Right atrium auricular region (tissue), 2 donors: ENCODE measurements around the gene TBX15. TPM values are rescaled to one million over a fixed set of nuclear protein-coding genes. Genes with fewer than 3 reads are reported as not detected.
A peak's percentile ranks its signal among the peaks of the same experiment; 100 is the strongest.

Source experiments
- DNase-seq: peaks from one replicate; pipeline ENCODE4 v3.0.0-alpha.2; 2019; ENCODE audit warnings: low spot score
- H3K27ac ChIP-seq, 2 donors: fragments of 200-600 bp; sonication (generic); 1 replicate in 1 of 2; 2 replicates in 1 of 2; pipeline ENCODE4 v1.5.1; 2016 to 2019
- H3K27me3 ChIP-seq, 2 donors: fragments of 200-600 bp; sonication (generic); one replicate each; pipeline versions ENCODE4 v1.5.1 to v1.6.0; 2017 to 2019
- H3K36me3 ChIP-seq: fragments of 200-600 bp; sonication (generic); one replicate; pipeline ENCODE4 v1.5.1; 2016
- H3K4me1 ChIP-seq, 2 donors: fragments of 200-600 bp; sonication (generic); one replicate each; pipeline versions ENCODE4 v1.5.1 to v1.6.0; 2017 to 2019
- H3K4me3 ChIP-seq, 2 donors: fragments of 200-600 bp; sonication (generic); 1 replicate in 1 of 2; 2 replicates in 1 of 2; pipeline ENCODE4 v1.5.1; 2017 to 2019; ENCODE audit warnings: mild to moderate bottlenecking in 1 of 2, moderate library complexity in 1 of 2
- H3K9me3 ChIP-seq, 2 donors: fragments of 200-600 bp; sonication (generic); one replicate each; pipeline ENCODE4 v1.5.1; 2019
- CTCF ChIP-seq, 2 donors: fragments of 200-600 bp; sonication (generic); IDR thresholded peaks; one replicate each; pipeline ENCODE4 v1.5.1; 2019; ENCODE audit warnings: antibody characterized with exemption in 2 of 2
- total RNA-seq, 2 donors: library from RNA; depleted of rRNA; stranded (reverse); fragments of >200 nt; gene quantifications; one replicate each; pipeline ENCODE4 v1.1.0, GENCODE V29; 2016

TBX15 gene
- total RNA-seq, 2 donors from 2014 or later: 2.1 to 3.6 TPM

DNA sequence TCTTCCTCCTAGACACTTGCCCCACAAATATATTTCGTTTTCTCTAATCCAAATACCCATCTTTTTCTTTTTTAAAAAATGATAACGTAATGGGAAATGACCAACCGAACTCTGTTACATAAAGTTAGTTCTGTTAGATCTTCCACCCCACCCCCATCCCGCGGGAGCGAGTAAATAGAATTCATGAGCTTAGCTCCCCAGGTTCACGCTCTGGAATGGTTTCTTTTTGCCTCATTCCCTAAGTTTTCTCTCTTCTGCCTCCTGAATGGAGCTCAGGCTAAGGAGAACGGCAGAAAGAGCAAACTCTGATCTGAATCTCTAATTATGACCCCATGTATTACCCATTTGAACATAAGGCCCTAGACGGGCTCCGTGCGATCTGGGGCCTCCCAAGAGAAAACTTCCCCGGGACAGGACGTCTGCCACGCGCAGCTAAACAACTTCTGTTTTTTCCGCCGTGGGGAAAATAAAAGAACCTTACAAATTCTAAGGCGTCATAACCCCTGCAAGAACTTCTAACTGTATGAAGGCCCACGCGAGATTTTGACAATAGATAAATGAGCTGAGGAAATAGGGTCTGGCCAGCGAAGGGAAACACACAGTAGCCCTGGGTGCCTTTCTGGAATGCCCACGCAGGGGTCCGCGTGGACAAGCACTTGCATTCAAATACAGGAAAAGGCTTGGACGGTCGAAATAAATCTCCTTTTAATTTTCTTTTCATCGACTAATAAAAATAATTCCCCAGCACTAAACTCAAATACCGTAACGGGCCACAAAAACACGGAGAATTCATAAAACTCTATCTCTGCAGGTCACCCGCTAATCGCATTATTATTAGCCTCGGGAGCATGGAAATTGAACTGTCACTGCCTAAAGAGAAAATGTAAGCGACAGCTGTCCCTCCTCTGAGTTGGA, 2.2 kb downstream of the TBX15 start:
- Histone ChIP-seq H3K27me3 (peaks cover 48 to 55% of the 10 kb centered on the region in 2 donors), H3K4me1 (peaks cover 0 to 42% of the 10 kb centered on the region in 2 donors), H3K27ac (peak overlapping the region in 1 of 2 donors; percentile 32), H3K9me3 (no peaks in the 10 kb centered on the region), H3K36me3 (no peaks in the 10 kb centered on the region), H3K4me3 (peak overlapping the region; percentile 33 to 50)
- no peak for DNase-seq
- TF ChIP-seq CTCF (IDR thresholded peaks at IDR 0.05): no peak

GRCh38 chr1:118984722-118985639, 3.2 kb downstream of the TBX15 start:
- no peak overlapping the region for H3K4me3 ChIP-seq
- TF ChIP-seq CTCF (IDR thresholded peaks at IDR 0.05): no peak

GRCh38 chr1:118984086-118984721, 3.9 kb downstream of the TBX15 start:
- Histone ChIP-seq H3K4me3 (no peak overlapping the region), H3K27me3 (peaks cover 35 to 61% of the 10 kb centered on the region in 2 donors), H3K4me1 (peaks cover 0 to 51% of the 10 kb centered on the region in 2 donors)

More at GRCh38 chr1:118984722-118985639, 3.2 kb downstream of the TBX15 start:
- H3K27me3 ChIP-seq: peaks cover 43 to 53% of the 10 kb centered on the region in 2 donors
- H3K9me3 ChIP-seq: no peaks in the 10 kb centered on the region
- no peak for DNase-seq
- peaks cover 0 to 43% of the 10 kb centered on the region in 2 donors for H3K4me1 ChIP-seq
- H3K27ac ChIP-seq: no peak overlapping the region
- H3K36me3 ChIP-seq: no peaks in the 10 kb centered on the region

GRCh38 chr1:118983558-118984041, 4.5 kb downstream of the TBX15 start:
- Histone ChIP-seq H3K4me3 (no peak overlapping the region), H3K36me3 (no peaks in the 10 kb centered on the region), H3K9me3 (no peaks in the 10 kb centered on the region), H3K27me3 (peaks cover 29 to 63% of the 10 kb centered on the region in 2 donors), H3K27ac (no peak overlapping the region), H3K4me1 (peaks cover 0 to 51% of the 10 kb centered on the region in 2 donors)
- DNase-seq: no peak
- no peak for TF ChIP-seq CTCF (IDR thresholded peaks at IDR 0.05)

More at GRCh38 chr1:118984086-118984721, 3.9 kb downstream of the TBX15 start:
- no peak for DNase-seq
- Histone ChIP-seq H3K9me3 (no peaks in the 10 kb centered on the region), H3K27ac (no peak overlapping the region), H3K36me3 (no peaks in the 10 kb centered on the region)
- no peak for TF ChIP-seq CTCF (IDR thresholded peaks at IDR 0.05)
